HL-60/S4 treated with retinoic acid at 250 ng/mL for 4 days and 3 days (cell line): ENCODE results near the gene MLYCD.

Experiments used
- in situ Hi-C: fragments of 300-500 bp; cut with MboI; formaldehyde crosslinking; loops from 2 replicates; pipeline ENCODE4 v1.7.0; 2022; ENCODE audit warnings: low sequenced_read_pairs

The MLYCD gene

DNA sequence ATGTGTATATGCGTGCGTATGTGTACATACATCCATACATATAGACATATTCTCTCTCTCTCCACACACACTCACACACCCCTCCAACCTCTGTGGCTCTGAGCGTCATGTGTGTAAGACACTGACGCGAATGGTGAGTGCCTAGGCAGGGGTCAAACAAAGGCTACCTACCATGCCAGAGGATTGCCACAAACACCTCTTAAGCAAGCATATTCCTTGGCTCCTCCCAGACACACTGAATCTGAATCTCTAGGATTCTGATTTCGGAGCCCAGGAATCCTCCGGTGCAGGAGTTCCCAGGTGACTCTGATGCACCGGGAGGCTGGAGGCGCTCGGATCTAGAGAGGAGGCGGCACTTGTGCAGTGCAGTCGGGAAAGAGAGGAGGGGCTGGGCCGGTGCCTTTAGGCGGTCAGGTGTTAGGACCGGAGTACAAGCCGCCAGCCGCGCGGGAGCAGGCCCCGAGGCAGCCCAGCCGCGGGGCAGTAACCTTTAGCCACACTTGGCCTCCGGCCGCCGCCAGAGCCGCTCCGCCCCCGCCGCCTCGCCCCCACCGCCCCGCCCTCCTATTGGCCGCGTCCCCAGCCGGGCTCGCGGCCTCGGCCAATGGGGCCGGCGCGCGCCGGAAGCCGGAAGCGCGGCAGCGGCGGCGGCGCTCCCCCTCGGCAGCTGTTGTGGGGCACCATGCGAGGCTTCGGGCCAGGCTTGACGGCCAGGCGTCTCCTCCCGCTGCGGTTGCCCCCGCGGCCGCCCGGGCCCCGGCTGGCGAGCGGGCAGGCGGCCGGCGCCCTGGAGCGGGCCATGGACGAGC is at the start of gene MLYCD:
Gene MLYCD (plus strand): TSS at position 653 of the 809 bp plus-strand sequence. CDS start 30 bp downstream, at position 683.
- in situ Hi-C loops, result no loop called here

- in situ Hi-C loops, result no loop called here
Observed at GRCh38 chr16:83849421-83849820, 49.5 kb upstream of the MLYCD start.

DNA sequence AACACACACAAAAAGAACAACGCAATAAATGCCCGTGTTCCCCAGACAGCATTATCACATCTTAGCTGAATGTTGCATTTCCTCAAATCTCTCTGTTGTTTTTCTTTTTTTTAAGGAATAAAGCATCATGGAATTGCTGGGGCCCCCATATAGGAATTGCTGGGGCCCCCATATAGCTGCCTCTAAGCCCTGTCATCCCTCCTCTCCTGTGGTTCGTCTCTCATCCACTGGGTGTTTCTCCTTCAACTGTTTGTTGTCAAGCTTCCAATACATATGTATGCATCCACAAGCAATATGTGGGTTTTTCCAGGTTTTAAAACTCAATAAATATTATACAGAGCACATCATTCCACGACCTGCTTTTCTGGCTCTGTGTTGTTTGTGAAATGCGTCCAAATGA is 48.0 kb upstream of the MLYCD start:
- in situ Hi-C loops, result no loop called here

GRCh38 chr16:83851473-83851872 is 47.4 kb upstream of the MLYCD start:
- in situ Hi-C loops, result no loop called here

- in situ Hi-C loops, result no loop called here
Observed at GRCh38 chr16:83852774-83853173, 46.1 kb upstream of the MLYCD start.

- in situ Hi-C loops, result no loop called here
Observed at GRCh38 chr16:83853834-83854233, 45.1 kb upstream of the MLYCD start.

DNA sequence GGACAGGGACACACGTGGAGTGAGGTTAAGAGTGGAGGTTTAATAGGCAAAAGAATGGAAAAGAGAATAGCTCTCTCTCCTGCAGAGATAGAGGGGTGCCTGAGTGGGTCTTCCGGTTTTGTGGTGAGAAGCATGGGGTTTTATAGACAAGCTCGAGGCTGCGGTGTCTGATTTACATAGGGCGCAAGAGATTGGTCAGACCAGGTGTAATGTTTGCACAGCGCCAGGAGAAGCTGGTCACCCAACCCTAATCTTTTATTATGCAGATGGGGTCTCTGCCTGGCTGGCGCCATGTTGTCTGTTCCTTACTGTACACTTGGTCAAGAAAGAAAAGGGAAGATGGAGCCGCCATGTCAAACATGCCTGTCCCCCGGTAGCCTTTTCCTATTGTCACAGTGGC is 44.5 kb upstream of the MLYCD start:
- in situ Hi-C loops, result no loop called here

- in situ Hi-C loops, result no loop called here
Observed at GRCh38 chr16:83856792-83857191, 42.1 kb upstream of the MLYCD start.

DNA sequence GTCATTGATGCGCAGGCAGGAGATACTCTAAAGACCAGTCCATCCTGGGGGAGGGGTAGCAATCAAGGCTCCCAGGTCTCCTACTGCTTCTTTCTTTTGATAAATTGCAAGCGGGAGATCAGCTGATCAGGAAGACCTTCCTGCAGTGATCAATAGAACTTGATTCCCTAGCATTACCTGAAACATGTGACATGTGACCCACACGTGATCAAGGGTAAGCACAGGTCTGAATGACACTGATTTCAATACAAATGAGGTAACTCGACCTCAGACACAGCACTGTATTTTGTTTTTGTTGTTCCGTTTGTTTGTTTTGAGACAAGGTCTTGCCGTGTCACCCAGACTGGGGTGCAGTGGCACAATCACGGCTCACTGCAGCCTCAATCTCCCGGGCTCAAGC is 39.6 kb upstream of the MLYCD start:
- in situ Hi-C loops, result no loop called here

DNA sequence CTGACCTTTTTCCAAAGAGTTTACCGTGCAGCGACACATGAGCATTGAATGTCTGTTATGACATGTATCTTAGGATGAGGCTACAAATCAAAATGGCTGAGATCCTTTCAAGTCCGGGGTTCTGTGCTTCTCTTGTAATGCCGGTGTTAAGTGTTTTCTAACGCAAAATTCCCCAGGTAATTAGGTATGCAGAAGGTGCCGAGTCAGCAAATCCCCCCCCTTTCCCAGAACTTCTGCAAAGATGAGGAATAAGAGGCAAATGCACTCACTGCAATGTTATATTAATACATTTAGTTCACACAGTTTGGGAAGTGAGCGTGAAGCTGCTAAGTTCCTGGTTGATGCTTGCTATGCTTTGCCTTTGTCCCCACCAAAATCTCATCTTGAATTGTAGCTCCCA is 36.3 kb upstream of the MLYCD start:
- in situ Hi-C loops, result no loop called here

DNA sequence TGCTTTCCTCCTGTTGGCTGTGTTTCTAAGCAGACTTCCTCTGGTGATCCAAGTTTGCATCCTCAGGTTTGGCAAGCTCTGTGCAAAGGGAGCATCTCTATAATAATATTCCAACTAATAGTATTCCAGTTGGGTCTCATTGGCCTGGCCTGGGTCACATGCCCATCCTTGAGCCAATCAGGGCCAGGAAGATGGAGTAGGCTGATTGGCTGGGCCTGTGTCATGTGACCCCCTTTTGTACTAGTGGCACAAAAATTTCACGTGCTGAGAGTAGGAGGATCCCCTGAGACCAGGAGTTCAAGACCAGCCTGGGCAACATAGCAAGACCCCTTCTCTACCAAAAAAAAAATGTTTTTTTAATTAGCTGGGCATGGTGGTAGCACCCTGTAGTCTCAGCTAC is 35.2 kb upstream of the MLYCD start:
- in situ Hi-C loops, result no loop called here

DNA sequence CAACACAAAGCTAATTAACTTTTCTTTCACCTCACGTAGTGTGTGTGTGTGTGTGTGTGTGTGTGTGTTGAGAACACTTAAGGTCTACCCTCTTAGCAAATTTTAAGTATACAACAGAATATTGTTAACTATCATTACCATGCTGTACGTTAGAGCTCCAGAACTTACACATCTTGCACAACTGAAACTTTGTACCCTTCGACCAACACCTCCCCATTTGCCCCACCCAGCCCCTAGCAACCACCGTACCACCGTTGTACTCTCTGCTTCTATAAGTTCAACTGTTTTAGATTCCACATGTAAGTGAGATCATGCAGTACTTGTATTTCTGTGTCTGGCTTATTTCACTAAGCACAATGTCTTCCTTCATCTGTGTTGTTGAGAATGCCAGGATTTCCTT is 28.1 kb upstream of the MLYCD start:
- in situ Hi-C loops, result no loop called here

DNA sequence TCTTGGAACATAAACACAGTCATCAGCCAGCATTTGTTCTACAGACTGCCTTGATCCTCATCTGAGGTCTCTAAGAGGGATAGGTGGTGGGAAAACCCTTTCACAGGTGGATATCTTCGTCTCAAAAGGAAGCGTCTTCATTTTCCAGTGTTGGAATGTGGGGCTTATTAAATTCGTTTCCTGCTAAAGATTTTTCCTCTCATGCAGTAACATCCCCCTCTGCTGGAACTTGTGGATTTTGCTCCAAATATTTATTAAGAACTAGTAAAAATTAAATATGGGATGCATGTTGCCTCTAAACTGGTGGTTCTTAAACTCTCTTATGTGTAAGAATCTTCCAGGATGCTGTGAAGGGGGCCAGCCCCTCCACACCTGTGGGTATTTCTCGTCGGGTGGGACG is 20.1 kb upstream of the MLYCD start:
- in situ Hi-C loops, result no loop called here

GRCh38 chr16:83882163-83882885 is 16.6 kb upstream of the MLYCD start:
- in situ Hi-C loops, result no loop called here

GRCh38 chr16:83886199-83886971 is 12.5 kb upstream of the MLYCD start:
- in situ Hi-C loops, result no loop called here

DNA sequence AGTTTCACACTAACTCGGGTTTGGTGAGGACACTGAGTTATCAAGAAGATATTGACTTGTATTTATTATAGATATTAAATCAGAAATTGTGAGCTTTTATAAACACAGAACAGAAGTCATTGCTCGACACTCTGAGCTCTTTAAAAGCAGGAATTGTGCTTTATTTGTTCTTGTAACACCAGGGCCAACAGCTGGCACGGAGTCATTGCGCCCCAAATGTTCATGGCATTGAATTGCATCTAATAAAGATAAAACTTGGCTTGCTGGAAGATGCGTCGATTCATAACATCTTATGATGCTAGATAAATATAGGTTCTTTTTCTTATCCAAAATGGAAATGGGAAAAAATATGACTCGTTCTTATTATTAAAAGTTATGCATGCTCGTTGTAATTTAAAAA is 11.8 kb upstream of the MLYCD start:
- in situ Hi-C loops, result no loop called here

DNA sequence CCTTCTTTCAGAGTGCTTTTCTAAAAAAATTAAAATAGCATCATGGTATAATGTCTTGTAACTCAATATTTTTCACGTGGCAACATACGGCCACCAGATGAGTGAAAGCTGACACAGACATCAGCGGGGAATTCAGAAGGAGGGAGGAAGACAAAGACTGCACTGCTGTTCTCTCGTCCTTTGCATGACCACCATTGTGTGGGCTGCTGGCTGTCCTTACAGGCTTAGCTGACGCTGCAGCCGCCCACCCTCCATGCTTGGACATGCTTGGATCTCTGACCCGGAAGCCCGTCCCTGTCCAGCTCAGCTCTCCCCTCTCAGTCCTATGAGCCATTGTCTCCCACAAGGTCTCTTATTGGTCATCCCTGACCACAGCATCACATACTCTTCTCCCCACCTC is 11.4 kb upstream of the MLYCD start:
- in situ Hi-C loops, result no loop called here

DNA sequence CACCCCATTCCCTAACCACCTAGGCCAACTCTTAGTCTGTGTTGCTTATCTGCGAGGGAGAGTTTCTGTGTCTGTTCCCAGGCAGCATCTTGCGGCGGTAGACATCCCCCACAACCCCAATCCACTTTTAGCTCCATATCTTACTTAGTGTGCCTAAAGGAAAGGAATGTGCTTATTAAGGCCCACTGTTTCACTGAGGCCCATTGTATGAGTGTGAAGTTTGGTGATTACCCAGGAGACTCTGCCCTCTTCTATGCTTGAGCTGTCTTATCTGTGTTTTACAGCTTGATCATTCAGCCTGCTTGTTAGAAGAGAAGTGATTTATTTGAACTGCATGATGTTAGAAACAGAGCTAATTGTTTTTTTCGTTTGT is 10.3 kb upstream of the MLYCD start:
- in situ Hi-C loops, result no loop called here

DNA sequence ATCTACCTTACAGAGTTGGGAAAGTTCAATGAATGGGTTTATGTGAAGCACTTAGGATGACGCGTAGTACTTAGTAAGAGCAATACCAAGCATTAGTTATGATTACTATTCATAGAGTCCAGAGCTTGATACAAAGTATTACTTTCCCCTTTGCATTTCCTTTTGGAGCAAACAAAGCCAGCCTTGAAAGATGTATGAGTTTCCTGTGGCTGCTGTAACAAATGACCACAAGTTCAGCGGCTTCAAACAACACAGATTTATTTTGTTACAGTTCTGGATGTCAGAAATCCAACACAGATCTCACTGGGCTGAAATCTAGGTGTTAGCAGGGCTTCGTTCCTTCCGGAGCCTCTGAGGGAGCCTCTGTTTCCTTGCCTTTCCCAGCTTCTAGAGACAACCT is 8.6 kb upstream of the MLYCD start:
- in situ Hi-C loops, result no loop called here

- in situ Hi-C loops, result no loop called here
Observed at GRCh38 chr16:83891742-83892141, 7.2 kb upstream of the MLYCD start.

DNA sequence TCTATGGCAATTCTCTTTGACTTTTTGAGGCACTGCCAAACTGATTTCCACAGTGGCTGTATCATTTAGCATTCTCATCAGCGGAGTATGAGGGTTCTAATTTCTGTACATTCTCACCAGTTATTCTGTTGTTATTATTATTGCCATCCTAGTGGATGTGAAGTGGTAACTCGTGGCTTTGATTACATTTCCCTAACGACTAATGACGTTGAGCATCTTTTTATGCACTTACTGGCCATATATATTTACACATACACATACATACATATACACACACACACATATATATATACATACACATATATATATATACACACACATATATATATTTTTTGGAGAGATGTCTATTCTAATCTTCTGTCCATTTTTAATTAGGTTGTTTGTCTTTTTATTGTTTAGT is 3.7 kb upstream of the MLYCD start:
- in situ Hi-C loops, result no loop called here

GRCh38 chr16:83895942-83896341 is 3.0 kb upstream of the MLYCD start:
- in situ Hi-C loops, result no loop called here
